OCI-LY3 (cell line): Measurements from ENCODE around the gene TAPT1.

Source experiments
- H2AFZ ChIP-seq: fragments of 200-600, 300-600 bp; shearing (Covaris generic); 2 replicates; pipeline ENCODE4 v1.6.0; 2014; ENCODE audit warnings: antibody characterized with exemption, low read depth, low read length
- H3K27ac ChIP-seq: fragments of 200-600, 300-600 bp; sonication (generic); 2 replicates; pipeline ENCODE4 v1.5.1; 2014; ENCODE audit warnings: mild to moderate bottlenecking, low read length, moderate library complexity, mixed read lengths
- H3K27me3 ChIP-seq: fragments of 200-600, 300-600 bp; sonication (generic); 2 replicates; pipeline ENCODE4 v1.6.1; 2014; ENCODE audit warnings: low read depth, low read length, mixed read lengths
- H3K36me3 ChIP-seq: fragments of 200-600, 300-600 bp; sonication (generic); replicated peaks from 2 replicates; pipeline ENCODE3; 2014; ENCODE audit warnings: low read depth, low read length, mixed read lengths
- H3K4me1 ChIP-seq: fragments of 300-600, 200-600 bp; sonication (generic); 2 replicates; pipeline ENCODE4 v1.6.1; 2014; ENCODE audit warnings: low read length, mixed read lengths
- H3K4me2 ChIP-seq: fragments of 200-600, 300-600 bp; sonication (generic); 2 replicates; pipeline ENCODE4 v1.6.1; 2014; ENCODE audit warnings: low read length, mixed read lengths
- H3K4me3 ChIP-seq: fragments of 300-600, 200-600 bp; sonication (generic); 2 replicates; pipeline ENCODE4 v1.5.1; 2014; ENCODE audit warnings: antibody characterized with exemption, mild to moderate bottlenecking, low read length, moderate library complexity
- H3K79me2 ChIP-seq: fragments of 300-600, 200-600 bp; shearing (Covaris generic); 2 replicates; pipeline ENCODE4 v1.6.1; 2014; ENCODE audit warnings: mild to moderate bottlenecking, low read length, mixed read lengths
- H3K9ac ChIP-seq: fragments of 300-600, 200-600 bp; shearing (Covaris generic); 2 replicates; pipeline ENCODE4 v1.6.0; 2014; ENCODE audit warnings: mild to moderate bottlenecking, low read length, moderate library complexity
- H3K9me3 ChIP-seq: fragments of 200-600, 300-600 bp; shearing (Covaris generic); 2 replicates; pipeline ENCODE4 v1.6.1; 2014; ENCODE audit warnings: low read length, mixed read lengths; ENCODE audit not compliant: insufficient read depth
- H4K20me1 ChIP-seq: fragments of 200-600, 300-600 bp; sonication (generic); 2 replicates; pipeline ENCODE4 v1.6.1; 2016; ENCODE audit warnings: low read length, mixed read lengths; ENCODE audit not compliant: insufficient read depth
- CTCF ChIP-seq: fragments of 200-600, 300-600 bp; sonication (generic); IDR thresholded peaks from 2 replicates; pipeline ENCODE4 v1.5.1; 2014; ENCODE audit warnings: antibody characterized with exemption, low read length, low read depth
- EZH2phosphoT487 ChIP-seq: fragments of 200-600 bp; shearing (Covaris generic); IDR thresholded peaks from 2 replicates; pipeline ENCODE4 v1.6.1; 2018; ENCODE audit warnings: antibody characterized with exemption, mixed run types, low read depth

TAPT1 gene

GRCh38 chr4:16176621-16177020 is 49.6 kb downstream of the TAPT1 start:
- Histone ChIP-seq H3K4me2 (no peak overlapping the region), H2AFZ (no peak overlapping the region), H3K36me3 (peaks cover 6% of the 10 kb centered on the region), H3K4me1 (peaks cover 10% of the 10 kb centered on the region; the same call in 1 of the 2 replicates), H3K9me3 (no peaks in the 10 kb centered on the region), H3K79me2 (no peaks in the 10 kb centered on the region), H4K20me1 (no peaks in the 10 kb centered on the region), H3K27ac (no peak overlapping the region), H3K4me3 (no peak overlapping the region), H3K27me3 (no peaks in the 10 kb centered on the region), H3K9ac (no peak overlapping the region)
- TF ChIP-seq EZH2phosphoT487: no peak
- no peak for TF ChIP-seq CTCF

- Histone ChIP-seq H3K27me3 (no peaks in the 10 kb centered on the region), H3K4me1 (peaks cover 10% of the 10 kb centered on the region; the same call in 1 of the 2 replicates), H2AFZ (no peak overlapping the region), H3K79me2 (no peaks in the 10 kb centered on the region), H3K4me3 (no peak overlapping the region), H4K20me1 (no peaks in the 10 kb centered on the region), H3K9me3 (no peaks in the 10 kb centered on the region), H3K27ac (no peak overlapping the region), H3K9ac (no peak overlapping the region), H3K36me3 (peaks cover 3% of the 10 kb centered on the region), H3K4me2 (no peak overlapping the region)
- no peak for TF ChIP-seq CTCF
- no peak for TF ChIP-seq EZH2phosphoT487
Observed at GRCh38 chr4:16171831-16172230, 54.4 kb downstream of the TAPT1 start.

- H2AFZ ChIP-seq: no peak overlapping the region
Observed at GRCh38 chr4:16169490-16169889, 56.8 kb downstream of the TAPT1 start.

GRCh38 chr4:16168710-16169388 is 57.4 kb downstream of the TAPT1 start:
- H3K36me3 ChIP-seq: peaks cover 8% of the 10 kb centered on the region
- TF ChIP-seq CTCF (no peak), EZH2phosphoT487 (no peak)
- H3K27ac ChIP-seq: no peak overlapping the region

More at GRCh38 chr4:16169490-16169889, 56.8 kb downstream of the TAPT1 start:
- TF ChIP-seq EZH2phosphoT487 (no peak), CTCF (no peak)
- no peak overlapping the region for H3K27ac ChIP-seq
- no peak overlapping the region for H3K4me2 ChIP-seq
- peaks cover 8% of the 10 kb centered on the region for H3K36me3 ChIP-seq
- no peaks in the 10 kb centered on the region for H4K20me1 ChIP-seq
- no peak overlapping the region for H3K4me3 ChIP-seq
- H3K27me3 ChIP-seq: no peaks in the 10 kb centered on the region
- no peak overlapping the region for H3K9ac ChIP-seq
- H3K79me2 ChIP-seq: no peaks in the 10 kb centered on the region
- H3K4me1 ChIP-seq: peaks cover 10% of the 10 kb centered on the region; the same call in 1 of the 2 replicates
- H3K9me3 ChIP-seq: no peaks in the 10 kb centered on the region

More at GRCh38 chr4:16168710-16169388, 57.4 kb downstream of the TAPT1 start:
- H3K4me1 ChIP-seq: peaks cover 10% of the 10 kb centered on the region; the same call in 1 of the 2 replicates
- H4K20me1 ChIP-seq: no peaks in the 10 kb centered on the region
- H3K9me3 ChIP-seq: no peaks in the 10 kb centered on the region
- H3K27me3 ChIP-seq: no peaks in the 10 kb centered on the region
- no peak overlapping the region for H3K4me2 ChIP-seq
- H3K9ac ChIP-seq: no peak overlapping the region
- no peaks in the 10 kb centered on the region for H3K79me2 ChIP-seq
- no peak overlapping the region for H3K4me3 ChIP-seq
- no peak overlapping the region for H2AFZ ChIP-seq
